H1 (cell line): ENCODE data around the gene KCNH1. TPM values are rescaled to one million over a fixed set of nuclear protein-coding genes. Genes with fewer than 3 reads are reported as not detected.

Experiments used
- ASH2L ChIP-seq: fragments of 200-600, 300-600 bp; sonication (generic); IDR thresholded peaks from one replicate; pipeline ENCODE4 v1.7.1; 2017; ENCODE audit warnings: low read length
- KDM4A ChIP-seq: IDR thresholded peaks from one replicate; pipeline ENCODE4 v1.7.1; 2012; ENCODE audit warnings: low read depth, mild to moderate bottlenecking, moderate library complexity, low read length, inconsistent platforms; ENCODE audit not compliant: severe bottlenecking
- POU5F1 ChIP-seq: IDR thresholded peaks from 2 replicates; pipeline ENCODE4 v1.6.1; 2011; ENCODE audit warnings: low read depth, mild to moderate bottlenecking, low read length, moderate library complexity
- RBBP5 ChIP-seq: IDR thresholded peaks from 2 replicates; pipeline ENCODE4 v1.7.1; 2012; ENCODE audit warnings: low read depth, mild to moderate bottlenecking, inconsistent platforms, low read length, moderate library complexity, borderline replicate concordance
- TAF7 ChIP-seq: optimal IDR thresholded peaks from 2 replicates; pipeline ENCODE3; 2011; ENCODE audit warnings: low read depth, mild to moderate bottlenecking, inconsistent platforms, low read length, moderate library complexity, borderline replicate concordance
- polyA plus RNA-seq, 7 experiments: library from polyadenylated mRNA; depleted of rRNA in 3 of 7; stranded (reverse) in 5 of 7; unstranded in 2 of 7; fragments of >200 nt in 5 of 7; fragments of 200-250 nt in 2 of 7; gene quantifications; 1 replicate in 5 of 7; 2 replicates in 1 of 7; 4 replicates in 1 of 7; pipeline versions ENCODE4 v1.2.1 to v1.2.3, GENCODE V29; 2011 to 2013; ENCODE audit warnings: missing spikeins in 2 of 7, mixed read lengths in 2 of 7
- total RNA-seq: library from RNA; stranded (reverse); fragmentation: NEBNext Ultra II Directional; extraction: Animal tissue kit (Norgen Biotek cat#: 25700); gene quantifications from 2 replicates; pipeline ENCODE4 v1.2.1, GENCODE V29; 2021

The KCNH1 gene
- total and polyA plus RNA-seq, 2 of the 8 experiments (the other 6 are each of a cell fraction or from before 2014, with no cell fraction given) = 0.27 to 0.34 TPM

DNA sequence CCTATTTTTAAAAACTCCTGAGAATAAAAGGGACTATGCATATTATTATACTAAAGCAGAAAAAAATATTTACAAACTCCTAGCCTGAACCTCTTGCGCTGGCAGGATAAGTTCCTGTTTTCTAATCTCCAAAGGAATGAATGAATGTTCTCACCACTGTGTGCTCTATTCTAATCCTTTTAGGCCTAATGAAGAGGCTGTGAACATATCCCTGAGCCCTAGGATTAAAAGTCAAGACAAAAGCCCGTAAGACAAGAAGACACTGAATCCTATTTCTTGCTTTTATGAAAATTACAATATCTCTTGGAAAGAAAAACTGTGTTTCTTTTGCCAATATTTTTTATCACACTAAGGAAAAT lies 487.7 kb downstream of the KCNH1 start (continued):
- TF ChIP-seq RBBP5 = no peak
- no peak for TF ChIP-seq TAF7
- no peak for TF ChIP-seq POU5F1
- no peak for TF ChIP-seq KDM4A
- TF ChIP-seq ASH2L = no peak
- TF ChIP-seq, all 59 proteins: peak for 0
